Measurements from ENCODE around the gene HOXD4. TPM values are rescaled to one million over a fixed set of nuclear protein-coding genes. Genes with fewer than 3 reads are reported as not detected.
A peak's percentile ranks its signal among the peaks of the same experiment; 100 is the strongest.

The HOXD4 gene
- total RNA-seq, 1 experiment from 2014 or later = not detected

Small RNAs within 50 kb of the gene (small RNA-seq; reads per million reads assigned to genes)
- gene MIR10B = 4.2 reads per million, percentile 75 among the genes with 10 or more reads in this experiment

Other genes with a start within 250 kb of the HOXD4 start
- gene LNPK, start 149.3 kb upstream of the HOXD4 start, total RNA-seq (2014; rRNA removed; shearing (Covaris generic); ENCODE audit: low replicate concordance) = 17.1 and 69.0 TPM in 2 replicates
- not detected in 2 replicates for gene EVX2, start 67.6 kb upstream of the HOXD4 start, total RNA-seq (2014; rRNA removed; shearing (Covaris generic); ENCODE audit: low replicate concordance)
- gene HOXD13, start 58.8 kb upstream of the HOXD4 start, total RNA-seq (2014; rRNA removed; shearing (Covaris generic); ENCODE audit: low replicate concordance) = not detected in 2 replicates
- gene HOXD12, start 51.8 kb upstream of the HOXD4 start, total RNA-seq (2014; rRNA removed; shearing (Covaris generic); ENCODE audit: low replicate concordance) = 1.0 and 1.9 TPM in 2 replicates
- gene HOXD11, start 44.3 kb upstream of the HOXD4 start, total RNA-seq (2014; rRNA removed; shearing (Covaris generic); ENCODE audit: low replicate concordance) = not detected in 2 replicates
- gene HOXD10, start 34.8 kb upstream of the HOXD4 start, total RNA-seq (2014; rRNA removed; shearing (Covaris generic); ENCODE audit: low replicate concordance) = not detected in 2 replicates
- not detected in 2 replicates for gene HOXD9, start 28.8 kb upstream of the HOXD4 start, total RNA-seq (2014; rRNA removed; shearing (Covaris generic); ENCODE audit: low replicate concordance)
- gene HOXD8, start 21.8 kb upstream of the HOXD4 start, total RNA-seq (2014; rRNA removed; shearing (Covaris generic); ENCODE audit: low replicate concordance) = not detected in 2 replicates
- gene HOXD3, start 5.8 kb downstream of the HOXD4 start, total RNA-seq (2014; rRNA removed; shearing (Covaris generic); ENCODE audit: low replicate concordance) = not detected in 2 replicates
- gene HOXD1, start 37.1 kb downstream of the HOXD4 start, total RNA-seq (2014; rRNA removed; shearing (Covaris generic); ENCODE audit: low replicate concordance) = not detected in 2 replicates
- 64.8 and 106 TPM in 2 replicates for gene MTX2, start 117.9 kb downstream of the HOXD4 start, total RNA-seq (2014; rRNA removed; shearing (Covaris generic); ENCODE audit: low replicate concordance)